ENCODE data around the gene ZBED2. TPM values are rescaled to one million over a fixed set of nuclear protein-coding genes. Genes with fewer than 3 reads are reported as not detected.

The ZBED2 gene
- total RNA-seq, 1 donor from 2014 or later = 543 TPM

GRCh38 chr3:111616417-111617105 is 21.4 kb upstream of the ZBED2 start:
- intact Hi-C loops (cut with micrococcal nuclease) = loop anchor here (1.0 to 10.0 kb wide), 9 partner anchors 12 to 802 kb away; partner anchors contain the start of genes CD96 and ZBED2
- H3K4me3 Mint-ChIP-seq (ENCODE audit: low read depth) = peak overlapping the region; percentile 27
- H3K4me1 Mint-ChIP-seq (ENCODE audit: low read depth) = peaks cover 74% of the 10 kb centered on the region
- peak; percentile 51 for DNase-seq (ENCODE audit: low spot score)
- H3K27me3 Mint-ChIP-seq (ENCODE audit: low read depth) = no peaks in the 10 kb centered on the region
- peak overlapping the region; percentile 92 for H3K27ac Mint-ChIP-seq
- H3K9me3 Mint-ChIP-seq = no peaks in the 10 kb centered on the region
- peaks cover 84% of the 10 kb centered on the region for H3K36me3 Mint-ChIP-seq (ENCODE audit: low read depth)

DNA sequence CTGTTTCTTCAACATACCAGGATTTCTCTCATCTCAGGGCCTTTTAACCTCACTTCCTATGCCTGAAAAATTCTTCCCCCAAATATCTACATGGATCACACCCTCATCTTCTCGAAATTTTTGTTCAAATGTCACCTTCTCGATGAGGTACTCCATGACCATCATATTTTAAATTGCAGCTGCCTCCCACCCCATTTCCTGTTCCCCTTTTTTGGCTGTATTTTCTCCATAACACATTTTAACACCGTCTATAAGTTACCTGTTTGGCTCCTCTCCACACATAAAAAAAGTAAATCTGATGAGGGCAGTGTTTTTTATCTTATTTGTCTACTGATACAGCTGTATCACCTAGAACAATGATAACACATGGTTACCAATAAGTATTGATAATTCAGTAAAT is 20.7 kb upstream of the ZBED2 start:
- no peak for DNase-seq (ENCODE audit: low spot score)
- H3K27me3 Mint-ChIP-seq (ENCODE audit: low read depth) = no peaks in the 10 kb centered on the region
- H3K4me1 Mint-ChIP-seq (ENCODE audit: low read depth) = peaks cover 80% of the 10 kb centered on the region
- H3K4me3 Mint-ChIP-seq (ENCODE audit: low read depth) = peak overlapping the region; percentile 19
- peak overlapping the region; percentile 92 for H3K27ac Mint-ChIP-seq
- H3K9me3 Mint-ChIP-seq = no peaks in the 10 kb centered on the region
- intact Hi-C loops (cut with micrococcal nuclease) = loop anchor here (1.0 to 10.0 kb wide), 9 partner anchors 12 to 801 kb away; partner anchors contain the start of genes CD96 and ZBED2
- peaks cover 85% of the 10 kb centered on the region for H3K36me3 Mint-ChIP-seq (ENCODE audit: low read depth)

DNA sequence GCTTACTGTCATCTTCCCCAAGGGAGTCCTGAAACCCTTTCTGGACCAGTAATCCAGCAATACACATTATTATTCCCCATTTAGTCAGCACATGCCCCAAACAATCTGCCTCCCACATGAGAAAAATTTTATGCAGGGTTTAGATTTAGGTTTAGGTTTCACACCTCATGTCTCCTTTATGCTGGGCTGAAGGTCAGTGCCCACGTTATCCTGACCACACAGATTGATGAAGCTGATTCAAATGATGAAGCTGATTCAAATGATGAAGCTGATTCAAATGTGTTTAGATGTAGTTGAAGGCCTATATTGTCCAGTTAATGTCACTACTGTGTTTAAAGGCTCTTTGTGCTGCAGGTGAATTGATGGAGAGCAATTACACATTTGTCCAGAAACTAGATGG is 18.1 kb upstream of the ZBED2 start:
- peak overlapping the region; percentile 32 for H3K4me3 Mint-ChIP-seq (ENCODE audit: low read depth)
- H3K36me3 Mint-ChIP-seq (ENCODE audit: low read depth) = peaks cover 89% of the 10 kb centered on the region
- no peaks in the 10 kb centered on the region for H3K9me3 Mint-ChIP-seq
- intact Hi-C loops (cut with micrococcal nuclease) = loop anchor here (1.0 to 10.0 kb wide), 3 partner anchors 70 to 884 kb away; partner anchors contain the start of gene BTLA
- no peak for DNase-seq (ENCODE audit: low spot score)
- H3K27ac Mint-ChIP-seq = peak overlapping the region; percentile 92
- no peaks in the 10 kb centered on the region for H3K27me3 Mint-ChIP-seq (ENCODE audit: low read depth)
- peaks cover 96% of the 10 kb centered on the region for H3K4me1 Mint-ChIP-seq (ENCODE audit: low read depth)

DNA sequence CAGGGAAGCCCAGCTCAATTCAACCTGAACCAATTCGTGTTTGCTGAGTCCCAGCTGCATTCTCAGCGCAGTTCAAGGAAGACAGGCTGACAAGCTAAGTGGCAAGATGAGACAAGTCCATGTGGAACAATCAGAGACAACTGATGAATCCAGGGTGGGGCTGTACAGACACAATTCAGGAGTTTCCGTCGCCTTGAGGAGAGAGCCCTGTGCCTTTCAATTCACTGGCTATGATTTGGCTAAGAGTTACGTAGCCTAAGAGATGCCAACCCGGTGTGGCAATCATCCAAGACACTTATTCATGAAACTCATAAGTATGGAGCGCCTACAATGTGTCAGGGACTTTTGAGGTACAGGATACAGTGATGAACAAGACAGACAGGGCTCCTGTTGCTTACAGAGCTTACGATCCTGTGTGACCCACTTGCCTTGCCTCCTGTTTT is 15.5 kb upstream of the ZBED2 start:
- peaks cover 88% of the 10 kb centered on the region for H3K36me3 Mint-ChIP-seq (ENCODE audit: low read depth)
- peak overlapping the region; percentile 69 for H3K4me3 Mint-ChIP-seq (ENCODE audit: low read depth)
- H3K9me3 Mint-ChIP-seq = no peaks in the 10 kb centered on the region
- peak overlapping the region; percentile 98 for H3K27ac Mint-ChIP-seq
- DNase-seq (ENCODE audit: low spot score) = no peak
- H3K4me1 Mint-ChIP-seq (ENCODE audit: low read depth) = peaks cover 93% of the 10 kb centered on the region
- no peaks in the 10 kb centered on the region for H3K27me3 Mint-ChIP-seq (ENCODE audit: low read depth)
- intact Hi-C loops (cut with micrococcal nuclease) = loop anchor here (2.0 to 10.0 kb wide), 3 partner anchors 14 to 887 kb away; partner anchors contain the start of gene BTLA

GRCh38 chr3:111610189-111610588 is 15.0 kb upstream of the ZBED2 start:
- no peaks in the 10 kb centered on the region for H3K9me3 Mint-ChIP-seq
- intact Hi-C loops (cut with micrococcal nuclease) = loop anchor here (2.0 to 10.0 kb wide), 3 partner anchors 13 to 887 kb away; partner anchors contain the start of gene BTLA
- H3K36me3 Mint-ChIP-seq (ENCODE audit: low read depth) = peaks cover 88% of the 10 kb centered on the region
- H3K4me1 Mint-ChIP-seq (ENCODE audit: low read depth) = peaks cover 93% of the 10 kb centered on the region
- peak overlapping the region; percentile 69 for H3K4me3 Mint-ChIP-seq (ENCODE audit: low read depth)
- peak; percentile 39 for DNase-seq (ENCODE audit: low spot score)
- no peaks in the 10 kb centered on the region for H3K27me3 Mint-ChIP-seq (ENCODE audit: low read depth)
- H3K27ac Mint-ChIP-seq = peak overlapping the region; percentile 98

GRCh38 chr3:111609700-111610099 is 14.6 kb upstream of the ZBED2 start:
- Mint-ChIP-seq H3K36me3 (ENCODE audit: low read depth) (peaks cover 88% of the 10 kb centered on the region), H3K4me1 (ENCODE audit: low read depth) (peaks cover 93% of the 10 kb centered on the region), H3K27ac (peak overlapping the region; percentile 98), H3K9me3 (no peaks in the 10 kb centered on the region), H3K27me3 (ENCODE audit: low read depth) (no peaks in the 10 kb centered on the region), H3K4me3 (ENCODE audit: low read depth) (no peak overlapping the region)
- DNase-seq (ENCODE audit: low spot score) = no peak
- intact Hi-C loops (cut with micrococcal nuclease) = loop anchor here (2.0 to 10.0 kb wide), 4 partner anchors 13 to 888 kb away; partner anchors contain the start of gene BTLA

DNA sequence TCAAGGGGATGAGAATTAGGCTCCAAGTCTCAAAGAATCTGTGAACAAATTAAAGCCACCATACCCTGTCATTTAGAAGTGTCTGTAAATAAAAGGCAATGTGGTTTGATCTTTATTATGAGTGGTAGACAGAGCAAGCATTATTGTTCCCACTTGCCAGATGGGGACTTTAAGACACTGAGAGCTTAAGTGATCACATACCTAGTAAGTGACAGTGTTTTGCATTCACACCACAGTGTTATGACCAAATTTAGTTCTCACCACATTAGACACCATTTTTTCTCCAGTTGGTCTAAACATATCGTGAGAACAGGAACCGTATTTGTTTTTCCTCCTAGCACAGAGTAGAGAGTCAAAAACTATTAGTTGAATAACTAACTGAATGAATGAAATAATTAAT is 13.2 kb upstream of the ZBED2 start:
- no peaks in the 10 kb centered on the region for H3K27me3 Mint-ChIP-seq (ENCODE audit: low read depth)
- H3K27ac Mint-ChIP-seq = peak overlapping the region; percentile 98
- no peaks in the 10 kb centered on the region for H3K9me3 Mint-ChIP-seq
- intact Hi-C loops (cut with micrococcal nuclease) = loop anchor here (10.0 kb wide), 1 partner anchor 776 kb away; no protein-coding TSS in a partner anchor
- no peak for DNase-seq (ENCODE audit: low spot score)
- peaks cover 90% of the 10 kb centered on the region for H3K36me3 Mint-ChIP-seq (ENCODE audit: low read depth)
- peaks cover 94% of the 10 kb centered on the region for H3K4me1 Mint-ChIP-seq (ENCODE audit: low read depth)
- peak overlapping the region; percentile 28 for H3K4me3 Mint-ChIP-seq (ENCODE audit: low read depth)

DNA sequence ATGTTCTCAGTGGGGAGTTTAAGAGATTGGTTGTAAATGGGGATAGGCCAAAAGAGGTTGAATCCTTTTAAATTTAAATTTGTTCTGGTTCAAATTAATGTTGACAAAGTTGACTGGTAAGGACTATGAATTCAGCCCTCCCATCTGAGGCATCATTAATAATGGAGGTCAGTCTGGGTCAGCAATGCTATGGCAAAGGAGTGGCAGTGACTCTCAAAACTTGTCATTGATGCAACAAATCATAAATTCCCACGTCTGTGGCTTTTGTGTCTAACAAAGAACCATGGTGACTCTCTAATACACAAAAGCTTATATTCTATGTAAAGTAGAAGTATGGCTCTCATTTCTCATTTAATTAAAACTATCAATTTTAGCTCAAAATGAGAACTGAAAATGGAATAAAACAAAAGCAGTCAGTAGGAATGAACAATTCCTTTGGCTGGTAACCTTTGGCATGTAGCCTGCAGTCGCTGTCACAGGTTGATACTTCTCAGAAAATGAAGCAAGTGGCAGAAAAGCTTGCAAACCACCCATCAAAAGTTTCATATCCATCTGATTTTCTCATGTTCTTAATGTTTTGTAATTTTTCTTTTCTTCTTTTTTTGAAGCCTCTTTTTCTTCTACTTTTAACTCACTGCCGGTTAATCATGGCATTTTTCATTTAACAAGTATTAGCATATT is 12.2 kb upstream of the ZBED2 start:
- Mint-ChIP-seq H3K27me3 (ENCODE audit: low read depth) (no peaks in the 10 kb centered on the region), H3K9me3 (no peaks in the 10 kb centered on the region), H3K4me3 (ENCODE audit: low read depth) (no peak overlapping the region), H3K4me1 (ENCODE audit: low read depth) (peaks cover 94% of the 10 kb centered on the region), H3K36me3 (ENCODE audit: low read depth) (peaks cover 88% of the 10 kb centered on the region), H3K27ac (peak overlapping the region; percentile 98)
- intact Hi-C loops (cut with micrococcal nuclease) = loop anchor here (10.0 kb wide), 1 partner anchor 777 kb away; no protein-coding TSS in a partner anchor
- no peak for DNase-seq (ENCODE audit: low spot score)

DNA sequence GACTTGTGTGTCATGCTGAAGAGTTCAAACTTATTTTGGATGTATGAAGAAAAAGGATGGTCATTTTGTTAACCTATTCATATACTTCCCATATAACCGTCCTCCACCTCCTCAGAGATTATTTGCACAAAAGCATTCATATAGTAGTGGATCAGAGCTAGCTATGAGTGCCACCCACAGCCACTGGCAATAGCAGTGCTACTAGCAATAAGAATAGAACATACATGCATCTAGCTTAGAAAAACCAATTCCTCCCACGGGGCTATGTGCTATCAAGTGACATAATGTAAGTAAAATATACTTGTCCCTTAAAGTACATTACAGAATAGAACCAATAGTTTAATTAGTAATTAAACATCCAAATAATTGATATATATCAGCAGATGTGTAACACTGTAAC is 10.3 kb upstream of the ZBED2 start:
- Mint-ChIP-seq H3K4me1 (ENCODE audit: low read depth) (peaks cover 85% of the 10 kb centered on the region), H3K4me3 (ENCODE audit: low read depth) (peak overlapping the region; percentile 7), H3K27ac (peak overlapping the region; percentile 85), H3K27me3 (ENCODE audit: low read depth) (no peaks in the 10 kb centered on the region), H3K36me3 (ENCODE audit: low read depth) (peaks cover 84% of the 10 kb centered on the region), H3K9me3 (no peaks in the 10 kb centered on the region)
- intact Hi-C loops (cut with micrococcal nuclease) = loop anchor here (2.0 to 10.0 kb wide), 2 partner anchors 63 to 779 kb away; partner anchors contain the start of gene CD96
- no peak for DNase-seq (ENCODE audit: low spot score)

GRCh38 chr3:111605018-111605417 is 9.9 kb upstream of the ZBED2 start:
- H3K27me3 Mint-ChIP-seq (ENCODE audit: low read depth) = no peaks in the 10 kb centered on the region
- H3K4me1 Mint-ChIP-seq (ENCODE audit: low read depth) = peaks cover 85% of the 10 kb centered on the region
- intact Hi-C loops (cut with micrococcal nuclease) = loop anchor here (2.0 to 10.0 kb wide), 2 partner anchors 62 to 780 kb away; partner anchors contain the start of gene CD96
- no peak for DNase-seq (ENCODE audit: low spot score)
- H3K36me3 Mint-ChIP-seq (ENCODE audit: low read depth) = peaks cover 84% of the 10 kb centered on the region
- H3K27ac Mint-ChIP-seq = peak overlapping the region; percentile 85
- no peaks in the 10 kb centered on the region for H3K9me3 Mint-ChIP-seq
- peak overlapping the region; percentile 7 for H3K4me3 Mint-ChIP-seq (ENCODE audit: low read depth)

GRCh38 chr3:111604119-111604518 is 9.0 kb upstream of the ZBED2 start:
- Mint-ChIP-seq H3K4me3 (ENCODE audit: low read depth) (peak overlapping the region; percentile 22), H3K4me1 (ENCODE audit: low read depth) (peaks cover 81% of the 10 kb centered on the region), H3K27ac (peak overlapping the region; percentile 85), H3K36me3 (ENCODE audit: low read depth) (peaks cover 83% of the 10 kb centered on the region), H3K27me3 (ENCODE audit: low read depth) (no peaks in the 10 kb centered on the region), H3K9me3 (no peaks in the 10 kb centered on the region)
- intact Hi-C loops (cut with micrococcal nuclease) = loop anchor here (1.0 to 10.0 kb wide), 5 partner anchors 8 to 781 kb away; partner anchors contain the start of gene CD96
- DNase-seq (ENCODE audit: low spot score) = no peak

- no peak for DNase-seq (ENCODE audit: low spot score)
- Mint-ChIP-seq H3K4me3 (ENCODE audit: low read depth) (no peak overlapping the region), H3K36me3 (ENCODE audit: low read depth) (peaks cover 79% of the 10 kb centered on the region), H3K9me3 (no peaks in the 10 kb centered on the region), H3K27ac (peak overlapping the region; percentile 85), H3K4me1 (ENCODE audit: low read depth) (peaks cover 77% of the 10 kb centered on the region), H3K27me3 (ENCODE audit: low read depth) (no peaks in the 10 kb centered on the region)
- intact Hi-C loops (cut with micrococcal nuclease) = loop anchor here (1.0 to 10.0 kb wide), 5 partner anchors 7 to 781 kb away; partner anchors contain the start of gene CD96
These were observed 8.5 kb upstream of the ZBED2 start for GRCh38 chr3:111603679-111604078.
